Cardiac muscle cell (in vitro differentiated cells and primary cell): ENCODE data around the gene CERCAM. TPM values are rescaled to one million over a fixed set of nuclear protein-coding genes. Genes with fewer than 3 reads are reported as not detected.

Experiments used
- DNase-seq, 2 donors: peaks; one replicate each; pipeline versions ENCODE4 v3.0.0 to v3.0.0-alpha.2; 2010 to 2017; ENCODE audit warnings: low read depth in 1 of 2, low spot score in 1 of 2
- H3K27ac ChIP-seq: fragments of 200-600 bp; sonication (generic); 2 replicates; pipeline ENCODE4 v1.5.1; 2016
- H3K27me3 ChIP-seq: fragments of 200-600 bp; sonication (generic); 2 replicates; pipeline ENCODE4 v1.6.0; 2016; ENCODE audit warnings: control low read depth
- H3K36me3 ChIP-seq: fragments of 200-600 bp; sonication (generic); 2 replicates; pipeline ENCODE4 v1.5.1; 2016; ENCODE audit warnings: control low read depth
- H3K4me1 ChIP-seq: fragments of 200-600 bp; sonication (generic); 2 replicates; pipeline ENCODE4 v1.8.1; 2017; ENCODE audit warnings: low read depth, mild to moderate bottlenecking, mixed run types
- H3K4me3 ChIP-seq: fragments of 200-600 bp; sonication (generic); 2 replicates; pipeline ENCODE4 v1.5.1; 2016; ENCODE audit warnings: mild to moderate bottlenecking
- H3K9me3 ChIP-seq: fragments of 200-600 bp; sonication (generic); 2 replicates; pipeline ENCODE4 v1.5.1; 2017; ENCODE audit warnings: low read depth, mild to moderate bottlenecking, control low read depth
- CTCF ChIP-seq: IDR thresholded peaks from 2 replicates; pipeline ENCODE4 v1.5.1; 2012; ENCODE audit warnings: low read depth, mild to moderate bottlenecking, low read length
- polyA plus RNA-seq: library from polyadenylated mRNA; unstranded; fragments of >200 nt; fragmentation: Nextera tagmentation; extraction: Ambion mirVana; gene quantifications from 2 replicates; pipeline ENCODE4 v1.2.1, GENCODE V29; 2016
- total RNA-seq: library from RNA; depleted of rRNA; stranded (reverse); fragments of >200 nt; gene quantifications from 2 replicates; pipeline ENCODE4 v1.2.3, GENCODE V29; 2016

The CERCAM gene
- total RNA-seq (34.6 and 53.8 TPM in 2 replicates), polyA plus RNA-seq (38.6 and 58.1 TPM in 2 replicates)

GRCh38 chr9:128420651-128421481 lies at the start of gene CERCAM:
CERCAM (plus strand) TSS chr9:128420857; CDS start chr9:128420878, 21 bp downstream.
- no peaks in the 10 kb centered on the region for H3K36me3 ChIP-seq
- peak; percentile 21 for TF ChIP-seq CTCF
- no peaks in the 10 kb centered on the region for H3K9me3 ChIP-seq
- H3K4me3 ChIP-seq = peak within 1 kb of the TSS; percentile 80
- H3K27me3 ChIP-seq = peaks cover 7% of the 10 kb centered on the region
- H3K4me1 ChIP-seq = peaks cover 8% of the 10 kb centered on the region
- peak; percentile 59 to 80 for DNase-seq
- no peak within 1 kb of the TSS for H3K27ac ChIP-seq

GRCh38 chr9:128371630-128372117 lies 49.0 kb upstream of the CERCAM start:
- Histone ChIP-seq H3K27ac (peak overlapping the region; percentile 82), H3K4me3 (peak overlapping the region; percentile 88), H3K4me1 (peaks cover 7% of the 10 kb centered on the region), H3K36me3 (no peaks in the 10 kb centered on the region), H3K27me3 (no peaks in the 10 kb centered on the region), H3K9me3 (no peaks in the 10 kb centered on the region)
- TF ChIP-seq CTCF = no peak
- DNase-seq = no peak

- no peaks in the 10 kb centered on the region for H3K9me3 ChIP-seq
- H3K36me3 ChIP-seq = no peaks in the 10 kb centered on the region
- no peak for DNase-seq
- TF ChIP-seq CTCF = no peak
- peaks cover 7% of the 10 kb centered on the region for H3K4me1 ChIP-seq
- peak overlapping the region; percentile 88 for H3K4me3 ChIP-seq
- H3K27ac ChIP-seq = peak overlapping the region; percentile 82
- no peaks in the 10 kb centered on the region for H3K27me3 ChIP-seq
These were observed 48.4 kb upstream of the CERCAM start for GRCh38 chr9:128372188-128372641.

- no peak overlapping the region for H3K27ac ChIP-seq
- H3K4me1 ChIP-seq = peaks cover 7% of the 10 kb centered on the region
- no peaks in the 10 kb centered on the region for H3K27me3 ChIP-seq
- no peaks in the 10 kb centered on the region for H3K9me3 ChIP-seq
- no peak for DNase-seq
- no peaks in the 10 kb centered on the region for H3K36me3 ChIP-seq
- no peak for TF ChIP-seq CTCF
- no peak overlapping the region for H3K4me3 ChIP-seq
These were observed 47.9 kb upstream of the CERCAM start for GRCh38 chr9:128372784-128373183.

GRCh38 chr9:128374221-128374675 lies 46.4 kb upstream of the CERCAM start:
- no peak for TF ChIP-seq CTCF
- DNase-seq = no peak
- H3K4me3 ChIP-seq = no peak overlapping the region
- H3K36me3 ChIP-seq = peaks cover 2% of the 10 kb centered on the region
- H3K9me3 ChIP-seq = no peaks in the 10 kb centered on the region
- H3K4me1 ChIP-seq = peaks cover 7% of the 10 kb centered on the region
- no peak overlapping the region for H3K27ac ChIP-seq
- no peaks in the 10 kb centered on the region for H3K27me3 ChIP-seq
